ENCODE results near the gene AHCYL2. TPM values are rescaled to one million over a fixed set of nuclear protein-coding genes. Genes with fewer than 3 reads are reported as not detected.
"Not testable (repeated sequence)": the region's sequence is repeated elsewhere in the genome, so short reads cannot be mapped to it uniquely, and the experiment has no call there.

Gene AHCYL2
- total RNA-seq, 2 donors from 2014 or later: 28.3 to 31.4 TPM

DNA sequence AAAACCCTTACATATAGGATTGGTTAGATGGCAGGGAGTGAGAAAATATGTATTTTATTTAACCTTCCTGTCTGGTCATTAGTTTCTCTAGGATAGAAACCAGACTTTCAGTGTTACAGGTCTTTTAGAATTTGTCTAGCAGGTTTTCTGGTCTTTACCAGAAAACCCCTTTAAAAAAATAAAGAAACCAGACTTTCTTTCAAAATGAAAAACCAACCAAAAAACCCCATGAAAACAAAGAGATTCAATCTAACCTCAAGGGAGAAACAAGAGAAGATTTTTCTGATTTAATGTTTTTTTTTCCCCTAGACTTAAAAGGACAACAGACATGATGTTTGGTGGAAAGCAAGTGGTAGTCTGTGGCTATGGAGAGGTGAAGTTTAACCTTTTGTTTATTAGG, 180.7 kb downstream of the AHCYL2 start:
- no peak for DNase-seq (ENCODE audit: low spot score)
- Histone ChIP-seq H3K4me3 (no peak overlapping the region), H3K27me3 (replicated peaks; ENCODE audit: insufficient read depth) (no peaks in the 10 kb centered on the region), H3K36me3 (peaks cover 14% of the 10 kb centered on the region), H3K27ac (no peak overlapping the region), H3K4me1 (ENCODE audit: control insufficient read depth in 1 of 2, low read depth in 2 of 2) (no peaks in the 10 kb centered on the region), H3K9me3 (no peaks in the 10 kb centered on the region)
- ATAC-seq (ENCODE audit: insufficient number of reproducible peaks, low FRiP score, low read depth): no peak
- TF ChIP-seq, protein P1, sequence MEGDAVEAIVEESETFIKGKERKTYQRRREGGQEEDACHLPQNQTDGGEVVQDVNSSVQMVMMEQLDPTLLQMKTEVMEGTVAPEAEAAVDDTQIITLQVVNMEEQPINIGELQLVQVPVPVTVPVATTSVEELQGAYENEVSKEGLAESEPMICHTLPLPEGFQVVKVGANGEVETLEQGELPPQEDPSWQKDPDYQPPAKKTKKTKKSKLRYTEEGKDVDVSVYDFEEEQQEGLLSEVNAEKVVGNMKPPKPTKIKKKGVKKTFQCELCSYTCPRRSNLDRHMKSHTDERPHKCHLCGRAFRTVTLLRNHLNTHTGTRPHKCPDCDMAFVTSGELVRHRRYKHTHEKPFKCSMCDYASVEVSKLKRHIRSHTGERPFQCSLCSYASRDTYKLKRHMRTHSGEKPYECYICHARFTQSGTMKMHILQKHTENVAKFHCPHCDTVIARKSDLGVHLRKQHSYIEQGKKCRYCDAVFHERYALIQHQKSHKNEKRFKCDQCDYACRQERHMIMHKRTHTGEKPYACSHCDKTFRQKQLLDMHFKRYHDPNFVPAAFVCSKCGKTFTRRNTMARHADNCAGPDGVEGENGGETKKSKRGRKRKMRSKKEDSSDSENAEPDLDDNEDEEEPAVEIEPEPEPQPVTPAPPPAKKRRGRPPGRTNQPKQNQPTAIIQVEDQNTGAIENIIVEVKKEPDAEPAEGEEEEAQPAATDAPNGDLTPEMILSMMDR (IDR thresholded peaks at IDR 0.05): no peak

DNA sequence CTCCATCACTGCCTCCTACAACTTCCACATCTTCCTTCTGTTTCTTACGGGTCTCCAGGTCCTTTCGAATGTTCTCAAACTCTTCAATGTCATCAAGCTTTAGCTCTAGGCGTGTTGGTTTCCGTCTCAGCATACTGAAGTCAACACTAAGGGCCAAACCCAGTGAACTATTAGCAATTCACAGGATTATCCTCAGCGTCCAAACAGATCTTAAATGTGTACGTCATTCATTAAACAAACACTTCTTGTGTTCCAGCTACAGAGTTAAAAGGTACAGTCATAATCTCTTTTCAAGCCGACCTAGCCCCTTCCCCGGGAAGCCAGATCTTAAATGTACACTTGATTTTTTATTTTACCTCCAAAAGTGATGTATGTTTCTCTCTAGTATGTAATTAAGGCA, 185.4 kb downstream of the AHCYL2 start:
- not testable (repeated sequence) for H3K27ac ChIP-seq; ATAC-seq (ENCODE audit: insufficient number of reproducible peaks, low FRiP score, low read depth); H3K9me3 ChIP-seq; DNase-seq (ENCODE audit: low spot score); H3K4me1 ChIP-seq (ENCODE audit: control insufficient read depth in 1 of 2, low read depth in 2 of 2); H3K27me3 ChIP-seq (replicated peaks; ENCODE audit: insufficient read depth); H3K4me3 ChIP-seq
- peaks cover 21% of the 10 kb centered on the region for H3K36me3 ChIP-seq

DNA sequence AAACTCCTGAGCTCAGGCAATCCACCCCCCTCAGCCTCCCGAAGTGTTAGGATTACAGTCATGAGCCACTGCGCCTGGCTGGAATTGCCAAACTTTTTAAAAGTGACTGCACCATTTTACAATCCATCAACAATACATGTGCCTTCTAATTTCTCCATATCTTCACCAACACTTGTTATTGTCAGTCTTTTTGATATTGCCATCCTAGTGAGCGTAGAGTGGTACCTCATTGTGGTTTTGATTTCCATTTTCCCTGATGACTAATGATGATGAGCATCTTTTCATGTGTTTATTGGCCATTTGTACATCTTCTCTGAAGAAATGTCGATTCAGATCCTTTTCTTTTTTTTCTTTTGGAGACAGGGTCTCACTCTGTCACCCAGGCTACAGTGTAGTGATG, 187.7 kb downstream of the AHCYL2 start:
- Histone ChIP-seq H3K27me3 (replicated peaks; ENCODE audit: insufficient read depth) (no peaks in the 10 kb centered on the region), H3K27ac (no peak overlapping the region), H3K4me1 (ENCODE audit: control insufficient read depth in 1 of 2, low read depth in 2 of 2) (no peaks in the 10 kb centered on the region), H3K4me3 (no peak overlapping the region), H3K9me3 (no peaks in the 10 kb centered on the region), H3K36me3 (peaks cover 13% of the 10 kb centered on the region)
- no peak for ATAC-seq (ENCODE audit: insufficient number of reproducible peaks, low FRiP score, low read depth)
- no peak for DNase-seq (ENCODE audit: low spot score)
- TF ChIP-seq, protein P1 (IDR thresholded peaks at IDR 0.05): no peak

DNA sequence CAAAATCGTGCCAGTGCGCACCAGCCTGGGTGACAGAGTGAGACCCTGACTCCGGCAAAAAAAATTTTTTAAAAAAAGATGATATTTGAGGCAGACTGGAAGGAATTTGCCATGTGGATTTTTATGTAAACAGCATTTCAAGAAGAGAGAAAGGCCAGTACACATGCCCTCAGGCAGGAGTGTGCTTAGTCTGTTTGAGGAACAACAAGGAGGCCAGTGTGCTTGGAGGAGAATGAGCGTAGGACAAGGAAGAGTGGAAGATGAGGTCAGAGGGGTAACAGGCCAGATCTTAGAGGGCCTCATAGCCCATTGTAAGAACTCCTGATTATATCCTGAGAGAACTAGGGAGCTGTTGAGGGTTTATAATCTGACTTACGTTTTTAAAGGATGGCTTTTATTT, 192.2 kb downstream of the AHCYL2 start:
- Histone ChIP-seq H3K27me3 (replicated peaks; ENCODE audit: insufficient read depth) (no peaks in the 10 kb centered on the region), H3K36me3 (peaks cover 10% of the 10 kb centered on the region), H3K4me3 (no peak overlapping the region), H3K4me1 (ENCODE audit: control insufficient read depth in 1 of 2, low read depth in 2 of 2) (peaks cover 0 to 8% of the 10 kb centered on the region in 2 donors), H3K27ac (no peak overlapping the region), H3K9me3 (no peaks in the 10 kb centered on the region)
- ATAC-seq (ENCODE audit: insufficient number of reproducible peaks, low FRiP score, low read depth) (no peak), DNase-seq (ENCODE audit: low spot score) (no peak)
- TF ChIP-seq, protein P1 (IDR thresholded peaks at IDR 0.05): no peak

DNA sequence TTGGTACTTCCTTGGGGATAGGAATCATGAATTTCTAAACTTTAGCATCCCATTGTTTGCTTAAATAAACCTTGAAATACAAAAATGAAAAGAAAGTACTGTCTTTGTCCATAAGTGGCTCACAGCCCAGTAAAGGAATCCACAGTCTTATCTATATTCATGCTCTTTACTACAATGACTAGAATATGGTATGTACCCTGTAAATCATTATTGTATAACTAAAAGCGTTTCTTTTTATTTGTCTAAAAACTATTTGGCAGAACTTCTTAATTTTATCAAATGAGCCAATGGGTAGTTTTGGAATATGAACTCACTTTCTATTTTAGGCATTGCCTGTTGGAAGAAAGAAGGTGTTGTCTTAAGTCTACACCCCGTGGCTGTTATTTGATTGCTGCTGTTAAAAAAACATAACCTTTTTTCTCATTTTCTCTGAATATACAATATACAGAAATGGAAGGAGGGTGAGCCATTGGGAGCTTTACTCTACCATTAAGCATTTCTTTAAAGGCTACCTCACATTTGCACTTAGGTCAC, 197.0 kb downstream of the AHCYL2 start:
- ATAC-seq (ENCODE audit: insufficient number of reproducible peaks, low FRiP score, low read depth): no peak
- DNase-seq (ENCODE audit: low spot score): no peak
- TF ChIP-seq, protein P1 (IDR thresholded peaks at IDR 0.05): no peak

DNA sequence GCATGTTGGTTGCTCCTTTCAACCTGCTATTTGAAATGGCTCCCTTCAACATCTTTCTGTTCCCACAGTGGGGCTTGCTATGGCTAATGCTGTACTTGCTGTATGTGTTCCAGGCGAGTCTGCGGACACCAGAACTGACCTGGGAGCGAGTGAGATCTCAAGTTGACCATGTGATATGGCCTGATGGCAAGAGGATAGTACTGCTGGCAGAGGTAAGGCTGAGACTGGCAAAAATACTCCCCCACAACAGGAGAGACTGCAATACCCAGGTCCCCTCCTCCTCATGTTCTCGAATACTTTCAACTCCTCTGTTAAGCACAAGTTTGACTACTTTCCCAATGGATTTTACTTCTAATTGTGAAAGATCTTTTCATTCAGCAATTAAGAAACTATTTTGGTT, 197.9 kb downstream of the AHCYL2 start:
- no peak overlapping the region for H3K4me3 ChIP-seq
- ATAC-seq (ENCODE audit: insufficient number of reproducible peaks, low FRiP score, low read depth) (no peak), DNase-seq (ENCODE audit: low spot score) (no peak)
- H3K36me3 ChIP-seq: peaks cover 2% of the 10 kb centered on the region
- no peaks in the 10 kb centered on the region for H3K9me3 ChIP-seq
- TF ChIP-seq, protein P1 (IDR thresholded peaks at IDR 0.05): no peak
- peaks cover 0 to 12% of the 10 kb centered on the region in 2 donors for H3K4me1 ChIP-seq (ENCODE audit: control insufficient read depth in 1 of 2, low read depth in 2 of 2)
- H3K27me3 ChIP-seq (replicated peaks; ENCODE audit: insufficient read depth): no peaks in the 10 kb centered on the region
- H3K27ac ChIP-seq: no peak overlapping the region

More for the DNA sequence above, 197.0 kb downstream of the AHCYL2 start:
- Histone ChIP-seq H3K36me3 (no peaks in the 10 kb centered on the region), H3K4me3 (no peak overlapping the region), H3K27ac (peak overlapping the region in 1 of 2 donors; percentile 6), H3K27me3 (replicated peaks; ENCODE audit: insufficient read depth) (no peaks in the 10 kb centered on the region), H3K4me1 (ENCODE audit: control insufficient read depth in 1 of 2, low read depth in 2 of 2) (peaks cover 0 to 12% of the 10 kb centered on the region in 2 donors), H3K9me3 (no peaks in the 10 kb centered on the region)

Data from thoracic aorta (tissue), 2 donors.